ENCODE data around the gene SLC38A4. TPM values are rescaled to one million over a fixed set of nuclear protein-coding genes. Genes with fewer than 3 reads are reported as not detected.

Gene SLC38A4
- total RNA-seq, 2 donors from 2014 or later: 1.3 to 5.6 TPM

- intact Hi-C loops (cut with DNase I): no loop called here
- TF ChIP-seq CTCF (IDR thresholded peaks at IDR 0.05) (no peak), POLR2AphosphoS5 (IDR thresholded peaks at IDR 0.05) (no peak)
- Histone ChIP-seq H3K4me1 (replicated peaks) (no peaks in the 10 kb centered on the region), H3K36me3 (no peaks in the 10 kb centered on the region), H3K27ac (no peak overlapping the region), H3K27me3 (replicated peaks; ENCODE audit: insufficient read depth) (no peaks in the 10 kb centered on the region), H3K9me3 (no peaks in the 10 kb centered on the region), H3K4me3 (no peak overlapping the region)
- WGBS: 95% methylated on average over 2 of the region's 2 CpGs
- DNase-seq (ENCODE audit: low spot score): no peak
Observed at GRCh38 chr12:46808317-46808716, 17.5 kb downstream of the SLC38A4 start.

GRCh38 chr12:46804054-46804453 is 21.7 kb downstream of the SLC38A4 start:
- no peak for TF ChIP-seq CTCF (IDR thresholded peaks at IDR 0.05)
- TF ChIP-seq POLR2AphosphoS5 (IDR thresholded peaks at IDR 0.05): no peak
- TF ChIP-seq POLR2A (IDR thresholded peaks at IDR 0.05): no peak
- DNase-seq (ENCODE audit: low spot score): no peak
- Histone ChIP-seq H3K27me3 (replicated peaks; ENCODE audit: insufficient read depth) (no peaks in the 10 kb centered on the region), H3K36me3 (no peaks in the 10 kb centered on the region), H3K27ac (no peak overlapping the region), H3K9me3 (no peaks in the 10 kb centered on the region), H3K4me3 (no peak overlapping the region), H3K4me1 (replicated peaks) (no peaks in the 10 kb centered on the region)
- intact Hi-C loops (cut with DNase I): no loop called here
- 70% methylated on average over 3 of the region's 3 CpGs for WGBS

- no peaks in the 10 kb centered on the region for H3K4me1 ChIP-seq (replicated peaks)
- H3K27me3 ChIP-seq (replicated peaks; ENCODE audit: insufficient read depth): no peaks in the 10 kb centered on the region
- WGBS: 28% methylated on average over 3 of the region's 3 CpGs
- H3K27ac ChIP-seq: no peak overlapping the region
- intact Hi-C loops (cut with DNase I): no loop called here
- TF ChIP-seq POLR2A (IDR thresholded peaks at IDR 0.05) (no peak), POLR2AphosphoS5 (IDR thresholded peaks at IDR 0.05) (no peak), CTCF (IDR thresholded peaks at IDR 0.05) (no peak)
- H3K36me3 ChIP-seq: no peaks in the 10 kb centered on the region
- H3K9me3 ChIP-seq: no peaks in the 10 kb centered on the region
- no peak overlapping the region for H3K4me3 ChIP-seq
- DNase-seq (ENCODE audit: low spot score): no peak
Observed at GRCh38 chr12:46803517-46803916, 22.3 kb downstream of the SLC38A4 start.

- Histone ChIP-seq H3K9me3 (no peaks in the 10 kb centered on the region), H3K4me1 (replicated peaks) (no peaks in the 10 kb centered on the region), H3K36me3 (no peaks in the 10 kb centered on the region), H3K27ac (no peak overlapping the region), H3K27me3 (replicated peaks; ENCODE audit: insufficient read depth) (no peaks in the 10 kb centered on the region), H3K4me3 (no peak overlapping the region)
- intact Hi-C loops (cut with DNase I): no loop called here
- no peak for DNase-seq (ENCODE audit: low spot score)
- 36% methylated on average over 1 of the region's 1 CpG for WGBS
- TF ChIP-seq POLR2AphosphoS5 (IDR thresholded peaks at IDR 0.05): no peak
- TF ChIP-seq CTCF (IDR thresholded peaks at IDR 0.05): no peak
- no peak for TF ChIP-seq POLR2A (IDR thresholded peaks at IDR 0.05)
Observed at GRCh38 chr12:46801293-46801692, 24.5 kb downstream of the SLC38A4 start.

GRCh38 chr12:46800160-46800559 is 25.6 kb downstream of the SLC38A4 start:
- no peaks in the 10 kb centered on the region for H3K27me3 ChIP-seq (replicated peaks; ENCODE audit: insufficient read depth)
- H3K4me3 ChIP-seq: no peak overlapping the region
- no peak for DNase-seq (ENCODE audit: low spot score)
- no peaks in the 10 kb centered on the region for H3K36me3 ChIP-seq
- TF ChIP-seq POLR2AphosphoS5 (IDR thresholded peaks at IDR 0.05) (no peak), CTCF (IDR thresholded peaks at IDR 0.05) (no peak), POLR2A (IDR thresholded peaks at IDR 0.05) (no peak)
- H3K4me1 ChIP-seq (replicated peaks): no peaks in the 10 kb centered on the region
- intact Hi-C loops (cut with DNase I): no loop called here
- H3K9me3 ChIP-seq: no peaks in the 10 kb centered on the region
- no peak overlapping the region for H3K27ac ChIP-seq
- WGBS: 96% methylated on average over 4 of the region's 4 CpGs
